ENCODE measurements around the gene INVS. TPM values are rescaled to one million over a fixed set of nuclear protein-coding genes. Genes with fewer than 3 reads are reported as not detected.

The INVS gene
- total and polyA plus RNA-seq, 2 donors, result 7.4 to 59.3 TPM

GRCh38 chr9:100150214-100150613 is 51.2 kb downstream of the INVS start:
- 30% methylated on average over 2 of the region's 2 CpGs for WGBS
- Histone ChIP-seq H3K36me3 (ENCODE audit: insufficient read depth) (no peaks in the 10 kb centered on the region), H3K4me1 (ENCODE audit: insufficient read depth) (no peaks in the 10 kb centered on the region), H3K27ac (ENCODE audit: low read depth) (no peak overlapping the region), H3K4me3 (ENCODE audit: low read depth, low read length) (no peak overlapping the region)
- DNase-seq (ENCODE audit: extremely low spot score), result no peak

DNA sequence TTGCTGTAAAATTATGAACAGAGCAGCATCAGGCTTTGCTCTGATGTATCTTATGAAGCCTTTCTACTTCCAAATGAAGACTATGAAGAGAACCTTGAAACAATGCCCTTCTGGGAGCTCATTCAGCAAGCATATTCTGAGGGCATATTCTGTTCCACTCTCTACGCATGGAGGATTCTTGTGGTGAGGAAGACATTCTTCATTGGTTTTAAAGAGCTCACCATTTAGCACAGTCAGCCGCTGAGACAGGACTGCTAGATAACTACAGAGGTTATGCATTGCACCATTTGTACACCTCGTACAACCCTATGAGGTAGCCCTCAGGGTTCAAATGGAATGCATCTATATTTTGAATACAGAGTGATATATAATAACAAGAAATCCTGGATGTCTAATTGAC is 61.0 kb downstream of the INVS start:
- H3K36me3 ChIP-seq (ENCODE audit: insufficient read depth), result no peaks in the 10 kb centered on the region
- WGBS, result 98% methylated on average over 3 of the region's 3 CpGs
- H3K4me3 ChIP-seq (ENCODE audit: low read depth, low read length), result no peak overlapping the region
- no peak overlapping the region for H3K27ac ChIP-seq (ENCODE audit: low read depth)
- no peaks in the 10 kb centered on the region for H3K4me1 ChIP-seq (ENCODE audit: insufficient read depth)
- DNase-seq (ENCODE audit: extremely low spot score), result no peak

GRCh38 chr9:100167176-100167575 is 68.1 kb downstream of the INVS start:
- Histone ChIP-seq H3K4me1 (ENCODE audit: insufficient read depth) (peaks cover 2% of the 10 kb centered on the region), H3K4me3 (ENCODE audit: low read depth, low read length) (no peak overlapping the region), H3K36me3 (ENCODE audit: insufficient read depth) (no peaks in the 10 kb centered on the region), H3K27ac (ENCODE audit: low read depth) (no peak overlapping the region)
- no peak for DNase-seq (ENCODE audit: extremely low spot score)

DNA sequence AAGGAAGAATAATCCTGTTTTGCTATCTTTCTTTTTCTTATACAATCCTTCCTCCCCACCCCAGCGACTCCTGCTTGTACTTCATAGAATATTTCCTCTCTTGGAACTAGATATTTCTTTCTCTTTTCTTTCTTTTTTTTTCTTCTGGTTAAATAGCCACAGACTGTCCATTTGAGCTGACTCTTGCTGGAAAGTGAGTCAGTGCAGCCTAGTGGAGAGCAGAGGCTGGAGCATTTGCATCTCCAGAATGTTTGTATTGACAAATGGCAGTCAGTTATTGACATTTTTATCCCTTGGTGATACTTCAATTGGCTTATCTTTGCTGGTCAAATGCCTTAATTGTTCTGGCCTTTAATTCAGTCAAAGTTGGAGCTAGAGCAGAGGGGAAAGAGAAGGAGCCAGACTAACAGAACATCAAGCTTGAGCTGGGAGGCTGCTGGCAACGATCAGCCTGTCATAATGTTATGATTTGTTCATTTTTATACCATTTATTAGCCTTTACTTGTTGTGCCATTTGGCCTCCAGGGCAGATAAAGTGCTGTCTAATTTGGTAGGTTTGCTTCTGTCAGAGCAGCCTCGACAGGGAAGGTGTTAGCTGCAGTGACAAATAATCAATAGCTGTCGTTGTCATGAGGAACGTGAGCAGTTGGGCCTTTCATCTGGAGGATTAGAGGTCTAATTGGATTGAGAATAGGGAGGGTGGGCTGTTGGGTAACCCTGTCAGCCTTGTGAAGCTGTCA is 69.0 kb downstream of the INVS start:
- Histone ChIP-seq H3K4me1 (ENCODE audit: insufficient read depth) (peaks cover 2% of the 10 kb centered on the region), H3K27ac (ENCODE audit: low read depth) (no peak overlapping the region), H3K4me3 (ENCODE audit: low read depth, low read length) (no peak overlapping the region), H3K36me3 (ENCODE audit: insufficient read depth) (no peaks in the 10 kb centered on the region)
- 56% methylated on average over 5 of the region's 5 CpGs for WGBS
- no peak for DNase-seq (ENCODE audit: extremely low spot score)

- H3K4me1 ChIP-seq (ENCODE audit: insufficient read depth), result peaks cover 2% of the 10 kb centered on the region
- H3K4me3 ChIP-seq (ENCODE audit: low read depth, low read length), result no peak overlapping the region
- no peaks in the 10 kb centered on the region for H3K36me3 ChIP-seq (ENCODE audit: insufficient read depth)
- DNase-seq (ENCODE audit: extremely low spot score), result no peak
- no peak overlapping the region for H3K27ac ChIP-seq (ENCODE audit: low read depth)
These were observed 71.0 kb downstream of the INVS start for GRCh38 chr9:100170085-100170484.

DNA sequence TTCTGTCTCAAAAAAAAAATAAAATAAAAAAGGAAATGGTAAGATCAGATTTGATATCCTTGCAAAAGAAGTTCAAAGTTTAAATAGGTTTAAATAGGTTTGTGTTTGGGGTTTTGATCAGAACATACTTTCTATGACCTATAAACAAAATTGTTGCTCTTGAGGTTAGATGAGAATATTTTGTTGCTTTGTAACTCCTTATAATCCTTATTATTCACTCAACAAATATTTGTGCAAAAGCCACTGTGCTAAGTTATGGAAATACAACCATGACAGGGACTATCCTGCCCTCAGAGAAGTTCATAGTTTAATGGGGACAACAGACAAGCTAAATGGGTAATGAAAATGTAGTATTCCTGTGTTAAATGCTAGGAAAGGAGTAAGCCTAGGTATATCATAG is 71.5 kb downstream of the INVS start:
- Histone ChIP-seq H3K4me3 (ENCODE audit: low read depth, low read length) (no peak overlapping the region), H3K36me3 (ENCODE audit: insufficient read depth) (no peaks in the 10 kb centered on the region), H3K4me1 (ENCODE audit: insufficient read depth) (peaks cover 2% of the 10 kb centered on the region), H3K27ac (ENCODE audit: low read depth) (no peak overlapping the region)
- no peak for DNase-seq (ENCODE audit: extremely low spot score)

- WGBS, result 69% methylated on average over 1 of the region's 1 CpG
- Histone ChIP-seq H3K36me3 (ENCODE audit: insufficient read depth) (no peaks in the 10 kb centered on the region), H3K27ac (ENCODE audit: low read depth) (no peak overlapping the region), H3K4me3 (ENCODE audit: low read depth, low read length) (no peak overlapping the region), H3K4me1 (ENCODE audit: insufficient read depth) (no peaks in the 10 kb centered on the region)
- DNase-seq (ENCODE audit: extremely low spot score), result no peak
These were observed 87.3 kb downstream of the INVS start for GRCh38 chr9:100186356-100186755.

GRCh38 chr9:100190339-100190738 is 91.3 kb downstream of the INVS start:
- H3K4me1 ChIP-seq (ENCODE audit: insufficient read depth), result no peaks in the 10 kb centered on the region
- DNase-seq (ENCODE audit: extremely low spot score), result no peak
- H3K27ac ChIP-seq (ENCODE audit: low read depth), result no peak overlapping the region
- H3K4me3 ChIP-seq (ENCODE audit: low read depth, low read length), result no peak overlapping the region
- no peaks in the 10 kb centered on the region for H3K36me3 ChIP-seq (ENCODE audit: insufficient read depth)
- WGBS, result 96% methylated on average over 2 of the region's 2 CpGs

DNA sequence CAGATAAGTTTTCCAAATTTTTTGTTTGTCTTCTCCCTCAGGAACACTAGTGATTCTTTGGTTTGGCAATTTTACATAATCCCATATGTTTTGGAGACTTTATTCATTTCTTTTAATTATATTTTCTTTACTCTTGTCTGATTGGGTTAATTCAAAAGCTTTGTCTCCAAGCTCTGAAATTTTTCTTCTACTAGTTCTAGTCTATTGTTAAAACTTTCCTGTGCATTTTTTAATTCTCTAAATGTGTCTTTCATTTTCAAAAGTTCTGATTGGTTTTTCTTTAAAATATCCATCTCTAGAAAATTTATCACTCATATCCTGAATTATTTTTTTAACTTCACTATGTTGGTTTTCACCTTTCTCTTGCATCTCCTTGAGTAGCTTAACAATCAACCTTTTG is 92.2 kb downstream of the INVS start:
- DNase-seq (ENCODE audit: extremely low spot score), result no peak
- Histone ChIP-seq H3K4me3 (ENCODE audit: low read depth, low read length) (no peak overlapping the region), H3K27ac (ENCODE audit: low read depth) (no peak overlapping the region), H3K36me3 (ENCODE audit: insufficient read depth) (no peaks in the 10 kb centered on the region), H3K4me1 (ENCODE audit: insufficient read depth) (no peaks in the 10 kb centered on the region)

DNA sequence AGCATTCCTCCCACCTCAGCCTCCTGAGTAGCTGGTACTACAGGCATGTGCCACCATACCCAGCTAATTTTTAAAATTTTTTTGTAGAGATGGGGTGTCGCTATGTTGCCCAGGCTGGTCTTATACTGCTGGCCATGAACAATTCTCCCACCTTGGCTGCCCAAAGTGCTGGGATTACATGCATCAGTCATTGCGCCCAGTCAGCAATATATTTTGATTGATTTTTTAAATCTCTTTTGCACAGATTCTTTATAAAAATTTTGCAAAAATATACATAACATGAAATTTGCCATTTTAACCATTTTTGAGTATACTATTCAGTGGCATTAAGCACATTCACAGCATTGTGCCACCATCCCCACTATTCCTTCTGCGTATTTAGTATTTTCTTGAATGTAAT is 94.0 kb downstream of the INVS start:
- DNase-seq (ENCODE audit: extremely low spot score), result no peak
- Histone ChIP-seq H3K4me1 (ENCODE audit: insufficient read depth) (no peaks in the 10 kb centered on the region), H3K36me3 (ENCODE audit: insufficient read depth) (no peaks in the 10 kb centered on the region), H3K4me3 (ENCODE audit: low read depth, low read length) (no peak overlapping the region), H3K27ac (ENCODE audit: low read depth) (no peak overlapping the region)
- 99% methylated on average over 3 of the region's 3 CpGs for WGBS

GRCh38 chr9:100196215-100196614 is 97.2 kb downstream of the INVS start:
- no peak for DNase-seq (ENCODE audit: extremely low spot score)
- Histone ChIP-seq H3K36me3 (ENCODE audit: insufficient read depth) (no peaks in the 10 kb centered on the region), H3K27ac (ENCODE audit: low read depth) (no peak overlapping the region), H3K4me1 (ENCODE audit: insufficient read depth) (no peaks in the 10 kb centered on the region), H3K4me3 (ENCODE audit: low read depth, low read length) (no peak overlapping the region)
- 66% methylated on average over 3 of the region's 3 CpGs for WGBS

DNA sequence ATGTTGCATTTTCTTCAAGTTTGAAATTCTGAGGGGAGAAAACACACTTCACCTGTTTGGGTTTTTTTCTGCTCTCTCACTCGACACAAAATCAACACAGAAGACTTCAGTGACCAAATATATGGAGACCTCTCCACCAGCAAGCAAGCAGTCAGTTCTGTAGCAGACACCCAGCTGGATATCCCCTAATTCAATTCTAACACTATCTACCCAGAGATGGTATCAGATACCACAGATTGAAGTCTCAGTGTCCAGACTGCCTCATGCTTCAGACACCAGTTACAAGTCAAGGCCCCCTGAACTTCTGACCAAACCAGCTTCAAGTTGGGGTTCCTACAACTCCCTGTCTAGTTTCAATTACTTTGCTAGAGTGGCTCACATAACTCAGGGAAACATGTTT is 97.8 kb downstream of the INVS start:
- Histone ChIP-seq H3K27ac (ENCODE audit: low read depth) (no peak overlapping the region), H3K4me1 (ENCODE audit: insufficient read depth) (no peaks in the 10 kb centered on the region), H3K36me3 (ENCODE audit: insufficient read depth) (no peaks in the 10 kb centered on the region), H3K4me3 (ENCODE audit: low read depth, low read length) (no peak overlapping the region)
- DNase-seq (ENCODE audit: extremely low spot score), result no peak
- WGBS, result 70% methylated on average over 1 of the region's 1 CpG

GRCh38 chr9:100197553-100197952 is 98.5 kb downstream of the INVS start:
- Histone ChIP-seq H3K36me3 (ENCODE audit: insufficient read depth) (no peaks in the 10 kb centered on the region), H3K4me3 (ENCODE audit: low read depth, low read length) (no peak overlapping the region), H3K27ac (ENCODE audit: low read depth) (no peak overlapping the region), H3K4me1 (ENCODE audit: insufficient read depth) (no peaks in the 10 kb centered on the region)
- no peak for DNase-seq (ENCODE audit: extremely low spot score)

DNA sequence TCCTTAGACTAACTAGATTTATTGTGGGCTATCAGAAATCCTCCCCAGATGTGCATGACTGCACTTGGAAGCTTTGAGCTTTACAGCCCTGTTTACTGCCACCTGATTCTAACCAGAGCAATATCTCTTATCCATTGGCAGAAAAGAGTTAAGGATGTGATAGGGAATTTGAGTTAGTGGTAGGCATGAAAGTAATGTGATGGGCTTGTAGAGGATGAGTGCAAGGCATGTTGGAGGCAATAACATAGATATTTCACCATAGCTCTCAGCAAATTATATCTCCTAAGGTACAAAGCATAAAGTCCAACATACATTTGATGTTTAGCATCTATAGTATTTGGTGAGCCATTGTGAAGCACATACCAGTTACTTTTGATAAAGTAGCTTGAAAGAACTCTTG is 103.8 kb downstream of the INVS start:
- Histone ChIP-seq H3K4me3 (ENCODE audit: low read depth, low read length) (no peak overlapping the region), H3K4me1 (ENCODE audit: insufficient read depth) (no peaks in the 10 kb centered on the region), H3K36me3 (ENCODE audit: insufficient read depth) (no peaks in the 10 kb centered on the region), H3K27ac (ENCODE audit: low read depth) (no peak overlapping the region)
- DNase-seq (ENCODE audit: extremely low spot score), result no peak

DNA sequence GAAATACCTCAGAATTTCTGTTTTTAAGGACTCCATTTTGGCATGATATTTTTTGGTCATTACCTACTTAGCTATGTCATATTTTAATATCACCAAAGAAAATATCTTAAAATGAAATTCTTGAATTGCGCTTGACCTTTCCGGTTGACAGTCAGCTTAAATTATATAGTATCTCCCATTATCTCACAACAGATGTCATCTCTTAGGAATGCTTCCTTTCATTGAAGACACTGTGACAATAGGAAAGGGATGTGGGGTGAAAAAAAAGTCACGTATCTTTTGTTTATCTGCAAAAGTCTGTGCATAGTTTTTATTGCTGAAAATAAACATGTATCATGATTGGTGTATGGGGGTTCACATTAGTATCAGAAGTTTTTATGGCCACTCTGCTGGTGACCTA is 105.8 kb downstream of the INVS start:
- H3K4me3 ChIP-seq (ENCODE audit: low read depth, low read length), result no peak overlapping the region
- no peak overlapping the region for H3K27ac ChIP-seq (ENCODE audit: low read depth)
- no peaks in the 10 kb centered on the region for H3K4me1 ChIP-seq (ENCODE audit: insufficient read depth)
- H3K36me3 ChIP-seq (ENCODE audit: insufficient read depth), result no peaks in the 10 kb centered on the region
- DNase-seq (ENCODE audit: extremely low spot score), result no peak
- WGBS, result 69% methylated on average over 3 of the region's 3 CpGs

Data from urinary bladder (tissue), 4 donors.